Mesenchymal stem cell (in vitro differentiated cells and primary cell): ENCODE results near the gene NSMCE1.
"Not testable (repeated sequence)": the region's sequence is repeated elsewhere in the genome, so short reads cannot be mapped to it uniquely, and the experiment has no call there.

Experiments
- DNase-seq: peaks from one replicate; pipeline ENCODE4 v3.0.0-alpha.2; 2013
- H2AFZ ChIP-seq: one replicate; pipeline ENCODE4 v1.6.1; 2013; ENCODE audit warnings: low read depth, mild to moderate bottlenecking, control low read depth, inconsistent platforms, low read length, moderate library complexity
- H2AK5ac ChIP-seq: 2 replicates; pipeline ENCODE4 v1.6.1; 2013; ENCODE audit warnings: low read length, moderate library complexity, mild to moderate bottlenecking, inconsistent platforms; ENCODE audit not compliant: severe bottlenecking
- H2BK120ac ChIP-seq: one replicate; pipeline ENCODE4 v1.6.1; 2013; ENCODE audit warnings: low read depth, mild to moderate bottlenecking, inconsistent platforms, low read length, moderate library complexity
- H2BK12ac ChIP-seq, 2 experiments: one replicate each; pipeline ENCODE4 v1.6.1; 2013; ENCODE audit warnings: inconsistent platforms in 2 of 2, low read length in 2 of 2, mild to moderate bottlenecking in 2 of 2, moderate library complexity in 2 of 2, control low read depth in 1 of 2
- H2BK15ac ChIP-seq: one replicate; pipeline ENCODE4 v1.6.1; 2013; ENCODE audit warnings: mild to moderate bottlenecking, low read depth, inconsistent platforms; ENCODE audit not compliant: poor library complexity, severe bottlenecking
- H2BK5ac ChIP-seq: 2 replicates; pipeline ENCODE4 v1.6.1; 2013; ENCODE audit warnings: low read depth, mild to moderate bottlenecking, low read length, control low read depth, inconsistent platforms; ENCODE audit not compliant: poor library complexity, severe bottlenecking
- H3K14ac ChIP-seq, 2 experiments: one replicate each; pipeline ENCODE4 v1.6.1; 2013; ENCODE audit warnings: inconsistent platforms in 2 of 2, low read length in 2 of 2, control low read depth in 1 of 2, mild to moderate bottlenecking in 1 of 2, moderate library complexity in 1 of 2
- H3K18ac ChIP-seq, 2 experiments: one replicate each; pipeline ENCODE4 v1.6.1; 2013; ENCODE audit warnings: inconsistent platforms in 2 of 2, low read length in 2 of 2, control low read depth in 1 of 2, low read depth in 1 of 2, mild to moderate bottlenecking in 1 of 2
- H3K23ac ChIP-seq, 2 experiments: one replicate each; pipeline ENCODE4 v1.6.1; 2013; ENCODE audit warnings: inconsistent platforms in 2 of 2, low read length in 2 of 2, mild to moderate bottlenecking in 2 of 2, moderate library complexity in 2 of 2, control low read depth in 1 of 2
- H3K27ac ChIP-seq: 2 replicates; pipeline ENCODE4 v1.5.1; 2013; ENCODE audit warnings: mild to moderate bottlenecking, moderate library complexity, low read length, control low read depth, inconsistent platforms; ENCODE audit not compliant: poor library complexity, severe bottlenecking
- H3K27me3 ChIP-seq, 2 experiments: 2 replicates each; pipeline versions ENCODE4 v1.6.1 to v1.7.0; 2013; ENCODE audit warnings: low read length in 2 of 2, mild to moderate bottlenecking in 2 of 2, moderate library complexity in 2 of 2, control low read depth in 1 of 2, inconsistent platforms in 1 of 2; ENCODE audit not compliant: control insufficient read depth in 1 of 2, insufficient read depth in 1 of 2
- H3K36me3 ChIP-seq, 2 experiments: 2 replicates each; pipeline versions ENCODE4 v1.6.1 to v1.7.0; 2013; ENCODE audit warnings: low read length in 2 of 2, control low read depth in 1 of 2, inconsistent platforms in 1 of 2, low read depth in 1 of 2, mild to moderate bottlenecking in 1 of 2; ENCODE audit not compliant: insufficient read depth in 2 of 2, control insufficient read depth in 1 of 2
- H3K4ac ChIP-seq, 2 experiments: one replicate each; pipeline ENCODE4 v1.6.1; 2013; ENCODE audit warnings: inconsistent platforms in 2 of 2, low read length in 2 of 2, mild to moderate bottlenecking in 2 of 2, moderate library complexity in 2 of 2, control low read depth in 1 of 2, low read depth in 1 of 2
- H3K4me1 ChIP-seq: 2 replicates; pipeline ENCODE4 v1.6.1; 2013; ENCODE audit warnings: low read depth, low read length, control low read depth; ENCODE audit not compliant: control insufficient read depth, insufficient read depth
- H3K4me2 ChIP-seq: 2 replicates; pipeline ENCODE4 v1.6.1; 2013; ENCODE audit warnings: low read length, mild to moderate bottlenecking, inconsistent platforms; ENCODE audit not compliant: poor library complexity, severe bottlenecking
- H3K4me3 ChIP-seq, 2 experiments: 2 replicates each; pipeline versions ENCODE4 v1.5.1 to v1.7.0; 2013; ENCODE audit warnings: low read length in 2 of 2, mild to moderate bottlenecking in 2 of 2, control low read depth in 1 of 2, low read depth in 1 of 2; ENCODE audit not compliant: insufficient read depth in 1 of 2
- H3K79me1 ChIP-seq: replicated peaks from 2 replicates; pipeline ENCODE4 v1.6.1; 2013; ENCODE audit warnings: mild to moderate bottlenecking, control low read depth, low read length, inconsistent platforms; ENCODE audit not compliant: poor library complexity, severe bottlenecking
- H3K9ac ChIP-seq: 2 replicates; pipeline ENCODE4 v1.7.0; 2013; ENCODE audit warnings: mild to moderate bottlenecking, low read length, moderate library complexity
- H3K9me3 ChIP-seq: 2 replicates; pipeline ENCODE4 v1.7.0; 2013; ENCODE audit warnings: mild to moderate bottlenecking, low read length; ENCODE audit not compliant: control insufficient read depth
- H4K8ac ChIP-seq: one replicate; pipeline ENCODE4 v1.6.1; 2013; ENCODE audit warnings: inconsistent platforms, mild to moderate bottlenecking, low read length, moderate library complexity
- H4K91ac ChIP-seq: one replicate; pipeline ENCODE4 v1.6.1; 2013; ENCODE audit warnings: mild to moderate bottlenecking, low read length, inconsistent platforms
- WGBS: methylation state at CpG from one replicate; pipeline ENCODE4 v1.1.7; 2013; ENCODE audit warnings: mixed read lengths; 5-methylcytosine and 5-hydroxymethylcytosine counted together

Gene NSMCE1

GRCh38 chr16:27281243-27281642 is 12.7 kb upstream of the NSMCE1 start:
- H3K36me3 ChIP-seq = no peaks in the 10 kb centered on the region
- H3K4me1 ChIP-seq = peaks cover 9% of the 10 kb centered on the region
- H2BK15ac ChIP-seq = no peak overlapping the region
- H3K79me1 ChIP-seq = no peaks in the 10 kb centered on the region
- no peak overlapping the region for H2AK5ac ChIP-seq
- H2BK12ac ChIP-seq = no peak overlapping the region
- DNase-seq = no peak
- no peak overlapping the region for H3K4me2 ChIP-seq
- no peak overlapping the region for H3K27ac ChIP-seq
- H3K14ac ChIP-seq = no peak overlapping the region
- no peak overlapping the region for H2BK5ac ChIP-seq
- WGBS = 43% methylated on average over 4 of the region's 7 CpGs
- no peak overlapping the region for H3K18ac ChIP-seq
- H3K9me3 ChIP-seq = no peaks in the 10 kb centered on the region
- no peak overlapping the region for H3K4ac ChIP-seq
- H3K27me3 ChIP-seq = no peaks in the 10 kb centered on the region
- no peak overlapping the region for H4K8ac ChIP-seq
- no peak overlapping the region for H3K9ac ChIP-seq
- no peak overlapping the region for H2BK120ac ChIP-seq
- no peak overlapping the region for H4K91ac ChIP-seq
- no peak overlapping the region for H3K23ac ChIP-seq
- H3K4me3 ChIP-seq = no peak overlapping the region
- no peak overlapping the region for H2AFZ ChIP-seq

- Histone ChIP-seq H2AFZ (no peak overlapping the region), H3K18ac (no peak overlapping the region), H3K4me2 (no peak overlapping the region), H3K4ac (no peak overlapping the region), H3K27ac (no peak overlapping the region), H3K9me3 (no peaks in the 10 kb centered on the region), H3K4me3 (no peak overlapping the region), H3K36me3 (no peaks in the 10 kb centered on the region), H2BK15ac (no peak overlapping the region), H3K9ac (no peak overlapping the region), H3K4me1 (peaks cover 6% of the 10 kb centered on the region), H3K14ac (no peak overlapping the region), H2BK5ac (no peak overlapping the region), H2BK120ac (no peak overlapping the region), H3K27me3 (no peaks in the 10 kb centered on the region), H4K8ac (no peak overlapping the region), H3K79me1 (peaks cover under 1% of the 10 kb centered on the region), H3K23ac (no peak overlapping the region), H2AK5ac (no peak overlapping the region), H4K91ac (no peak overlapping the region), H2BK12ac (no peak overlapping the region)
- WGBS = no CpG with 5 or more reads among the region's 1 CpG
- DNase-seq = no peak
These were observed 6.8 kb upstream of the NSMCE1 start for GRCh38 chr16:27275394-27275793.

- H3K79me1 ChIP-seq, H2BK120ac ChIP-seq, H3K27ac ChIP-seq, H2AK5ac ChIP-seq, H3K4ac ChIP-seq, H2AFZ ChIP-seq, H2BK12ac ChIP-seq, H3K9ac ChIP-seq, H3K23ac ChIP-seq, H3K14ac ChIP-seq, H2BK5ac ChIP-seq, H3K4me3 ChIP-seq, H3K27me3 ChIP-seq, H3K4me2 ChIP-seq, H3K9me3 ChIP-seq, H4K91ac ChIP-seq, H3K4me1 ChIP-seq, DNase-seq, H3K36me3 ChIP-seq, H3K18ac ChIP-seq, H2BK15ac ChIP-seq, H4K8ac ChIP-seq: not testable (repeated sequence)
- WGBS = 96% methylated on average over 6 of the region's 7 CpGs
These were observed 5.9 kb upstream of the NSMCE1 start for GRCh38 chr16:27274424-27274874.

- Histone ChIP-seq H4K8ac (no peak overlapping the region), H3K9me3 (no peaks in the 10 kb centered on the region), H3K4me3 (no peak overlapping the region), H3K9ac (peak overlapping the region; percentile 60), H2AFZ (no peak overlapping the region), H3K4me1 (peaks cover 7% of the 10 kb centered on the region), H3K18ac (no peak overlapping the region), H2BK15ac (no peak overlapping the region), H2AK5ac (no peak overlapping the region), H3K27me3 (no peaks in the 10 kb centered on the region), H2BK12ac (no peak overlapping the region), H2BK120ac (no peak overlapping the region), H2BK5ac (no peak overlapping the region), H3K14ac (no peak overlapping the region), H3K4me2 (no peak overlapping the region), H3K23ac (no peak overlapping the region), H4K91ac (no peak overlapping the region), H3K27ac (peak overlapping the region; percentile 41), H3K4ac (no peak overlapping the region), H3K36me3 (no peaks in the 10 kb centered on the region), H3K79me1 (peaks cover 3% of the 10 kb centered on the region)
- DNase-seq = peak; percentile 41
- 65% methylated on average over 7 of the region's 8 CpGs for WGBS
These were observed 5.3 kb upstream of the NSMCE1 start for GRCh38 chr16:27273670-27274423.
